GM12864 (cell line): ENCODE results near the gene PHF21A.

Experiments
- DNase-seq: peaks from one replicate; pipeline ENCODE4 v3.0.0-alpha.2; 2011; ENCODE audit warnings: low read depth
- H3K4me3 ChIP-seq: 2 replicates; pipeline ENCODE4 v1.5.1; 2011; ENCODE audit warnings: mild to moderate bottlenecking, low read depth, low read length, control low read depth
- CTCF ChIP-seq: IDR thresholded peaks from 2 replicates; pipeline ENCODE4 v1.5.1; 2011; ENCODE audit warnings: low read depth, mild to moderate bottlenecking, moderate library complexity, low read length, control low read depth, inconsistent platforms; ENCODE audit errors: missing control alignments

Gene PHF21A

GRCh38 chr11:46066335-46066734, 54.9 kb downstream of the PHF21A start:
- TF ChIP-seq CTCF, result no peak
- no peak for DNase-seq
- H3K4me3 ChIP-seq, result no peak overlapping the region

GRCh38 chr11:46065681-46066080, 55.6 kb downstream of the PHF21A start:
- DNase-seq, result no peak
- TF ChIP-seq CTCF, result no peak
- H3K4me3 ChIP-seq, result no peak overlapping the region

GRCh38 chr11:46064221-46064620, 57.0 kb downstream of the PHF21A start:
- DNase-seq, result no peak
- H3K4me3 ChIP-seq, result no peak overlapping the region
- no peak for TF ChIP-seq CTCF

- no peak overlapping the region for H3K4me3 ChIP-seq
- DNase-seq, result no peak
- no peak for TF ChIP-seq CTCF
These were observed 58.1 kb downstream of the PHF21A start for GRCh38 chr11:46063138-46063537.

- no peak overlapping the region for H3K4me3 ChIP-seq
- TF ChIP-seq CTCF, result no peak
- no peak for DNase-seq
These were observed 61.2 kb downstream of the PHF21A start for GRCh38 chr11:46060013-46060412.

GRCh38 chr11:46057489-46057888, 63.8 kb downstream of the PHF21A start:
- DNase-seq, result no peak
- no peak overlapping the region for H3K4me3 ChIP-seq
- TF ChIP-seq CTCF, result no peak

- DNase-seq, result no peak
- no peak overlapping the region for H3K4me3 ChIP-seq
- no peak for TF ChIP-seq CTCF
These were observed 65.9 kb downstream of the PHF21A start for GRCh38 chr11:46055371-46055770.
